ENCODE measurements around the gene STX2. TPM values are rescaled to one million over a fixed set of nuclear protein-coding genes. Genes with fewer than 3 reads are reported as not detected.
A peak's percentile ranks its signal among the peaks of the same experiment; 100 is the strongest.

The STX2 gene
- total and polyA plus RNA-seq, 2 experiments from 2014 or later = 19.0 to 23.7 TPM

DNA sequence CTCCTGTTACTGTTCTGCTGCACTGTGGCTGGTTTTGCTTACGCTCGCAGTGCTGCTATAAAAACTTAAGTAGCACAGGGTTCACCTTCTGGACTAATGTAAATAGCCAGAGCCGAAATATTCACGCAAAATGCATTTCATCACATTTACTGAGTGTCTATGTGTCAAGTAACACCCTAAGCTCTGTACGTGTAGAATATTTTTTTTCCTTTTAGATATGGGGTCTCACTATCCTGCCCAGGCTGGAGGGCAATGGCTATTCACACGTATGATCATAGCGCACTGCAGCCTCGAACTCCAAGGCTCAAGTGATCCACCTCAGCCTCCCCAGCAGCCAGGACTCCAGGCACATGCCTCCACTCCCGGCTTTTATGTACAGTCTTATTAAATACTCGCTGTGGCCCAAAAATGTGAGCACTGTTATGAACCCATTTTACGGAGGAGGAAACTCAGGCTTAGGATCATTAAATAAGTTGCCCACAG lies 62.2 kb downstream of the STX2 start:
- Histone ChIP-seq H3K9me3 (ENCODE audit: low read depth) (no peaks in the 10 kb centered on the region), H3K36me3 (no peaks in the 10 kb centered on the region), H3K27ac (no peak overlapping the region), H3K4me3 (no peak overlapping the region), H3K4me1 (ENCODE audit: low read depth) (no peaks in the 10 kb centered on the region), H3K27me3 (peaks cover 13% of the 10 kb centered on the region)
- DNase-seq (ENCODE audit: low read depth in 1 of 2, low spot score in 1 of 2) = no peak
- TF ChIP-seq, protein P1, sequence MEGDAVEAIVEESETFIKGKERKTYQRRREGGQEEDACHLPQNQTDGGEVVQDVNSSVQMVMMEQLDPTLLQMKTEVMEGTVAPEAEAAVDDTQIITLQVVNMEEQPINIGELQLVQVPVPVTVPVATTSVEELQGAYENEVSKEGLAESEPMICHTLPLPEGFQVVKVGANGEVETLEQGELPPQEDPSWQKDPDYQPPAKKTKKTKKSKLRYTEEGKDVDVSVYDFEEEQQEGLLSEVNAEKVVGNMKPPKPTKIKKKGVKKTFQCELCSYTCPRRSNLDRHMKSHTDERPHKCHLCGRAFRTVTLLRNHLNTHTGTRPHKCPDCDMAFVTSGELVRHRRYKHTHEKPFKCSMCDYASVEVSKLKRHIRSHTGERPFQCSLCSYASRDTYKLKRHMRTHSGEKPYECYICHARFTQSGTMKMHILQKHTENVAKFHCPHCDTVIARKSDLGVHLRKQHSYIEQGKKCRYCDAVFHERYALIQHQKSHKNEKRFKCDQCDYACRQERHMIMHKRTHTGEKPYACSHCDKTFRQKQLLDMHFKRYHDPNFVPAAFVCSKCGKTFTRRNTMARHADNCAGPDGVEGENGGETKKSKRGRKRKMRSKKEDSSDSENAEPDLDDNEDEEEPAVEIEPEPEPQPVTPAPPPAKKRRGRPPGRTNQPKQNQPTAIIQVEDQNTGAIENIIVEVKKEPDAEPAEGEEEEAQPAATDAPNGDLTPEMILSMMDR (IDR thresholded peaks at IDR 0.05; ENCODE audit: low read depth, low read length) = no peak

DNA sequence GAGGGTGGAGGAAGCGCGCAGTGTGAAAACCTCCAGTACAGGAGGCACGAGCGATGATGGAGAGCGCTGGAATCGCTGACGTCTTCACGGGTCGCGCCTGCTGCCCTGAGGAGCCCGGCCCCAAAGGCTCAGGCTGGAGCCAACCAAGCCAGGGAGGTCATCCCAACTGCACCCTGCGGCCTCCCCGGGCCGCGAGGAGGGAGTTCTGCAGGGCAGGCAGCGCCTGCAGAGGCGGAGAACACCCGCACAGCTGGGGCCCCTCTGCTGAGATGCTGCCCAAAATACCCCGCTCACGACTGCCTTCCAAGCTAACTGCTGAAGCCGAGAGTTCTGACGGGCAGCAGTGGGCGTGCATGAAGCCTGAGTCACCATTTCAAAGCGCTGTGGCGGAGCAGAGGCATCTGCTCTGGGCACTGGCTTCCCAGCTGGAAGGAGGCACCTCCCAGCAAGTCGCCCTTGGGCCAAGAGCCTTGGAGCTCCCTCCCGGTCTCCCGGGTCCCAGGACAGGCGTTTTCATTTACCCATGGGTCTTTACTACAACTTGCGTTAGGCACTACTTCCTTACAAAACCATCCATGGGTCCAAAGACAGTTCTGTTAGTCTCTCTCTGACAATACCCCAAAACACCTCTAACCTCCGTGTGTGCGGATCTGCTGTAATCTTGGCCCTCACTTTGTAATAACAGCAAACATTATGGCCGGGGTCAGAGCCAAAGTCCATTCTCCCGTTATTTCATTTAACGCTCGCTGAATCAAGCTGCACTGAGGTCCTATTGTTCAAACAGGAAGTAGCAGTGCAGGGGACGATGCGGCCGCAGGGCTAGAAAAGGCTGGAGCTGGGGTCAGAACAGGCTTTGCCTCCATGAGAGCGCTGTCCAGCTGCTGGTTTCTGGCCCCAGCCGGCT lies 62.8 kb downstream of the STX2 start:
- H3K4me3 ChIP-seq = no peak overlapping the region
- H3K36me3 ChIP-seq = no peaks in the 10 kb centered on the region
- H3K27me3 ChIP-seq = peaks cover 13% of the 10 kb centered on the region
- peak; percentile 84 for DNase-seq (ENCODE audit: low read depth in 1 of 2, low spot score in 1 of 2)
- H3K27ac ChIP-seq = no peak overlapping the region
- H3K9me3 ChIP-seq (ENCODE audit: low read depth) = no peaks in the 10 kb centered on the region
- TF ChIP-seq, protein P1 (IDR thresholded peaks at IDR 0.05; ENCODE audit: low read depth, low read length) = no peak
- H3K4me1 ChIP-seq (ENCODE audit: low read depth) = no peaks in the 10 kb centered on the region

DNA sequence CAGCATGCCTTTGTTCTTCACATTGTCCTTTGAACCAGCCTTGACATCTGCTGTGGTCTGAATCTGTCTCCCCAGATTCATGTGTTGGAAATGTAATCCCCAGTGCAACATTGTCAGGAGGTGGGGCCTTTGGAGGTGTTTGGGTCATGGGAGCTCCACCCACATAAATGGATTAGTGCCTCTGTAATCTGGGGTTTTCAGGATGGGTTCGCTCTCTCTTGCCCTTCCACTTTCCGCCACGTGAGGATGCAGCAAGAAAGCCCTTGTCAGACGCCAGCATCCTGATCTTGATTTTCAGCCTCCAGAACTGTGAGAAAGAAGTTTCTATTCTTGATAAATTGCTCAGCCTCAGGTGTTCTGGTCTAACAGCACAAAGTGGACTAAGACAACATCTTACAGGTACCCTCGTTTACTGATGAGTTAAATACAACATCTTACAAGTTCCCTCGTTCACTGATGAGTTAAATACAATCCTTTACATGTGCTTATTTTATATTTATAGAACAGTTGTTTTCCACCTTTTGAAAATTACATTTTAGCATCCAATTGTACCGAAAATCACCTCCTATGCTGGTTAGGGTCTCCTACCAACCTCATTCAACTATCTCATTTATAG lies 68.5 kb downstream of the STX2 start:
- DNase-seq (ENCODE audit: low read depth in 1 of 2, low spot score in 1 of 2) = no peak
- no peak overlapping the region for H3K27ac ChIP-seq
- H3K27me3 ChIP-seq = peaks cover 8% of the 10 kb centered on the region
- no peaks in the 10 kb centered on the region for H3K4me1 ChIP-seq (ENCODE audit: low read depth)
- H3K4me3 ChIP-seq = no peak overlapping the region
- no peaks in the 10 kb centered on the region for H3K36me3 ChIP-seq
- no peaks in the 10 kb centered on the region for H3K9me3 ChIP-seq (ENCODE audit: low read depth)
- TF ChIP-seq, protein P1 (IDR thresholded peaks at IDR 0.05; ENCODE audit: low read depth, low read length) = no peak

DNA sequence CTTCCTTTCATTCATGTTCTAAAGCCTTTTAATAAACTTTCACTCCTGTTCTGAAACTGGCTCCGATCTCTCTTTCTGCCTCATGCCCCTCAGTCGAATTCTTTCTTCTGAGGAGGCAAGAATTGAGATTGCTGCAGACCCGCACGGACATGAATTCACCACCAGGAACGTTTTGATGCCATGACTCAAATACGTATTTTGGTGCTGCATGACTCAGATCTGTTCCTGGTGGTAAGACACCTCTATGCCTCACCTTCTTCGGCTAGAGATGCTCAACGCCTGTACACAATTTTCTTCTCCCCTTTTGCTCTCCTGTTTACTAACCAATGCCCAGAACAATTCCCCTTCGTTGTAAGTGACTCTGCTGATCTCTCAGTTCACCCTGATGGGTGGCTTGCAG lies 70.9 kb downstream of the STX2 start:
- Histone ChIP-seq H3K4me1 (ENCODE audit: low read depth) (no peaks in the 10 kb centered on the region), H3K27ac (no peak overlapping the region), H3K27me3 (peaks cover under 1% of the 10 kb centered on the region), H3K9me3 (ENCODE audit: low read depth) (no peaks in the 10 kb centered on the region), H3K36me3 (no peaks in the 10 kb centered on the region), H3K4me3 (no peak overlapping the region)
- no peak for DNase-seq (ENCODE audit: low read depth in 1 of 2, low spot score in 1 of 2)
- TF ChIP-seq, protein P1 (IDR thresholded peaks at IDR 0.05; ENCODE audit: low read depth, low read length) = no peak

DNA sequence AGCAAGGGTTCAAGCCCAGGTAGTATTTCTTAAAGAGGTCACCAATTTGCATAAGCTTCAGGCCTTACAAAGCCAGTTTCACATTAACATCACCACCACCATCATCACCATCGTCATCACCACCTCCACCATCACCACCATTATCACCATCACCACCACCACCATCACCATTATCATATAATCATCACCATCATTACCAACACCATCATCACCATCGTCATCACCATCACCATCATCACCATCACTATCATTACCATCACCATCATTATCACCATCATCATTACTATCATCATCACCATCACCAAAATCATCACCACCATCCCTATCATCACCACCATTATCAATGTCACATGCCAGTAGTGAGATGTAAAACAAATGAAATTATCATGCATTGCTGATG lies 72.6 kb downstream of the STX2 start:
- H3K4me3 ChIP-seq = no peak overlapping the region
- H3K36me3 ChIP-seq = no peaks in the 10 kb centered on the region
- H3K4me1 ChIP-seq (ENCODE audit: low read depth) = no peaks in the 10 kb centered on the region
- DNase-seq (ENCODE audit: low read depth in 1 of 2, low spot score in 1 of 2) = no peak
- no peaks in the 10 kb centered on the region for H3K9me3 ChIP-seq (ENCODE audit: low read depth)
- TF ChIP-seq, protein P1 (IDR thresholded peaks at IDR 0.05; ENCODE audit: low read depth, low read length) = no peak
- H3K27ac ChIP-seq = no peak overlapping the region
- peaks cover 12% of the 10 kb centered on the region for H3K27me3 ChIP-seq
